ENCODE measurements around the gene SV2C.

DNA sequence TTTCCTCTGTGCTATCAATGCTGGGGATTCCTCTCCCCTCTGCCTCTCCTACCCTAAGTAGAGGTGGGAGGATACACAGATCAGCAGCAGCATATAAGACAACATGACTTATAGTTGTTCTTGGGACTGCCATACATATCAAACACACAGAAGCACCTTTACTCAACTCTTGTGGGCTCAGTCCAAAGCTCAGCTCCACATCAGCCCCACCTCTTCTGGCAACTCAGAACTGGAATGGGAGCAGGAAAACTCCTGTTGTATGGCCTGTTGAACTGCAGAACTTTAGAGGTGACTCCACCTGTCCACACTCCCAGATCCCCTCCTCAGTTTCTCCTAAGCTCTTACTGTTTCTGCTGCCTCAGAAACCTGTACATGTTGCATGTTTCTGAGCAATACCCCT, 127.8 kb downstream of the SV2C start:
- TF ChIP-seq, protein P1, sequence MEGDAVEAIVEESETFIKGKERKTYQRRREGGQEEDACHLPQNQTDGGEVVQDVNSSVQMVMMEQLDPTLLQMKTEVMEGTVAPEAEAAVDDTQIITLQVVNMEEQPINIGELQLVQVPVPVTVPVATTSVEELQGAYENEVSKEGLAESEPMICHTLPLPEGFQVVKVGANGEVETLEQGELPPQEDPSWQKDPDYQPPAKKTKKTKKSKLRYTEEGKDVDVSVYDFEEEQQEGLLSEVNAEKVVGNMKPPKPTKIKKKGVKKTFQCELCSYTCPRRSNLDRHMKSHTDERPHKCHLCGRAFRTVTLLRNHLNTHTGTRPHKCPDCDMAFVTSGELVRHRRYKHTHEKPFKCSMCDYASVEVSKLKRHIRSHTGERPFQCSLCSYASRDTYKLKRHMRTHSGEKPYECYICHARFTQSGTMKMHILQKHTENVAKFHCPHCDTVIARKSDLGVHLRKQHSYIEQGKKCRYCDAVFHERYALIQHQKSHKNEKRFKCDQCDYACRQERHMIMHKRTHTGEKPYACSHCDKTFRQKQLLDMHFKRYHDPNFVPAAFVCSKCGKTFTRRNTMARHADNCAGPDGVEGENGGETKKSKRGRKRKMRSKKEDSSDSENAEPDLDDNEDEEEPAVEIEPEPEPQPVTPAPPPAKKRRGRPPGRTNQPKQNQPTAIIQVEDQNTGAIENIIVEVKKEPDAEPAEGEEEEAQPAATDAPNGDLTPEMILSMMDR (IDR thresholded peaks at IDR 0.05), result no peak
- no peak for TF ChIP-seq EZH2 (IDR thresholded peaks at IDR 0.05)
